CD4-positive, alpha-beta T cell treated with Interleukin-2 at 100 ng/mL for 4 hours (primary cell): Measurements from ENCODE around the gene SRP9.
A peak's percentile ranks its signal among the peaks of the same experiment; 100 is the strongest.
"Not testable (repeated sequence)": the region's sequence is repeated elsewhere in the genome, so short reads cannot be mapped to it uniquely, and the experiment has no call there.

Experiments used
- DNase-seq: peaks from one replicate; pipeline ENCODE4 v3.0.0-alpha.2; 2020; ENCODE audit warnings: low spot score

SRP9 gene

DNA sequence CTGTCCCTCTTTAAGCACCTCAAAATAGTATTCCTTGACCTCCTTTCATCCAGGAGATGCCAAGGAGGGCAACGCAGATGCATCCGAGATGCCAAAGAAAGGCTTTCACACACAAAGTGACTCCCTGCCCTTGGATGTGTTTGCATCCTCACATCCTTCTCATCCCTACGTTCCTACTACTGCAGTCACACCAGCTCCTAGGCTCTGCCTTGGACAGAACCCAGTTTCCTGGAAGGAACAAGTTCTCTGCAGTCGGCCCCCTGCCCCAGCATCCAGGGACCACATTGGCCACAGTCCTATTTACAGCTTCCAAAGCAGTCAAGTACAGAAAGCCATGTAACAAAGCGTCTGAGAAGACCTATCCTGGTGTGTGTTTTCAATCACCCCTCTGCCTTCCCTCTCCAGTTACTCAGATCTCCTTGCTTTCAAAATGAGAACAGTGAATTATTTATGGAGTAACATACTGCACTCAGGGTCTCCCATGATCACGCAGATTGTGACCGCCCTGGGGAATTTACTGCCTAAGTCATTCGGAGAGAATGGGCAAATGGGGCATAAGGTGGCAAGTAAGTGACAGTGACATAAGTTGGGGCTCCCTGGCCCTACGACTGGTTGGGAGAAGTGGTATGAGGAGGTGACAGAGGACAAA is 21.8 kb upstream of the SRP9 start:
- no peak for DNase-seq

DNA sequence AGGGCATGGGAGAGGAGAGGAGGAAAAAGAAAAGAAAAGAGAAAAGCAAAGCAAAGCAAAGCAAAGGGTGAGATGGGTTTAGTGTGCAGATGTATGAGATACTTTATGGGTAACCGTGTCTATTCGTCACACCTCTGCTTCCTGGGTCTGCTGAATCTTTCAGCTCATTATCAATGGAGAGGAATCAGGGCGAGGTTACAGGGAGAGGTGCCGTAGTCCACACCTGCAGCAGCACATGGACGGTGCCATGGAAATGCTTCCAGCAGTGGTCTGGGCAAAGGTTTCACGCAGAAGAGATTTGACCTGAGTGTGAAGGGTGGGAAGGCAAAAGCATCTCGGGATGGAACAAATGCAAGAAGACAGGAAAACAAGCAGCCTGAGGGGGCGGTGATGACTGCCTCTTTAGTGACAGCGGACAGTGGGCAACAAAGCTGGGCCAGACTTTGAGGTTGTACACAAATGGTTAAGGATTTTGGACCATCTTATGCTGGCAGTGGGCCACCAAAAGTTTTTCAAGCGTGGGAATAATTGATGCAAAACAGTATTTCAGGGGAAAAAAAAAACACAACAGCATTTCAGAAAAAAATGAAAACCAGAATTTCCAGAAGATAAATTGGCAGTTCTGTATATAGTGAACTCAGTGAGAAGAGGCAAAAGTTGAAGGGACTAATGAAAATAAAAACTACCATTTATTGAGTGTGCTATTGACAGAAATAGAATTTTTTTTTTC is 19.5 kb upstream of the SRP9 start:
- no peak for DNase-seq

DNA sequence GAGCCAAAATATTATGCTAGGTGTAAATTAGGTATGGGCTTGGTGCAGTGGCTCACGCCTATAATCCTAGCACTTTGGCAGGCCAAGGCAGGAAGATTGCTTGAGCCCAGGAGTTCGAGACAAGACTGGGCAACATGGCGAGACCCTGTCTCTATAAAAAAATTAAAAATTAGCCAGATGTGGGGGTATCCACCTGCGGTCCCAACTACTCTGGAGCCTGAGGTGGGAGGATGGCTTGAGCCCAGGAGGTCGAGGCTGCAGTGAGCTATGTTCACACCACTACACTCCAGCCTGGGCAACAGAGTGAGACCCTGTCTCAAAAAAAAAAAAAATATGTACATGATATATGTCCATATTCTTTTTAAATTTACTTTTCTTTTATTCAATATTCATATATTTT is 17.7 kb upstream of the SRP9 start:
- not testable (repeated sequence) for DNase-seq

DNA sequence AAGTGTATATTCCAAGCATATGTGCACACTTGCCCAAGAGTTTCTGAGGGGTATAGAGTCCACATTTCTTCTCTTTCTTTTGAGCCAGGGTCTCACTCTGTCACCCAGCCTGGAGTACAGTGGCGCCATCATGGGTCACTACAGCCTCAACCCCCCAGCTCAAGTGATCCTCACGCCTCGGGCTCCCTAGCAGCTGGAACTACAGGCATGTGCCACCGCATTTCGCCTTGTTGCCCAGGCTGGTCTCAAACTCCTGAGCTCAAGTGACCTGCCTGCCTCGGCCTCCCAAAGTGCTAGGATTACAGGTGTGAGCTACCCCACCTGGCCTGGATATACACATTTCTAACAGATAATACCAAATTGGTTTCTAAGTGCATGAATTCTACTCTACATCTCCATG is 17.1 kb upstream of the SRP9 start:
- DNase-seq, result no peak

DNA sequence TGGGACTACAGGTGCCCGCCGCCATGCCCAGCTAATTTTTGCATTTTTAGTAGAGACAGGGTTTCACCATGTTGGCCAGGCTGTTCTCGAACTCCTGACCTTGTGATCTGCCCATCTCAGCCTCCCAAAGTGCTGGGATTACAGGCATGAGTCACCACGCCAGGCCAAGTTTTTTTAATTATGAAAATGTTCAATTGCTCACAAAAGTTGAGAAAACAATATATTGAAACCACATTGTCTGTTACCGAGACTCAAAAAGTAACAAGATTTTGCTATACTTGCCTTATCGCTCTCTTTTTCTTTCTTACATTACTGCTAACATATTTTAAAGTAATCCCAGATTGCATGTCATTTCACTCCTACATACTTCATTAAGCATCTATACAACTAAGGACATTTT is 16.2 kb upstream of the SRP9 start:
- not testable (repeated sequence) for DNase-seq

GRCh38 chr1:225762002-225762441 is 15.6 kb upstream of the SRP9 start:
- DNase-seq, result no peak

GRCh38 chr1:225762444-225762843 is 15.2 kb upstream of the SRP9 start:
- DNase-seq, result no peak

- no peak for DNase-seq
Observed at GRCh38 chr1:225763716-225764548, 13.7 kb upstream of the SRP9 start.

DNA sequence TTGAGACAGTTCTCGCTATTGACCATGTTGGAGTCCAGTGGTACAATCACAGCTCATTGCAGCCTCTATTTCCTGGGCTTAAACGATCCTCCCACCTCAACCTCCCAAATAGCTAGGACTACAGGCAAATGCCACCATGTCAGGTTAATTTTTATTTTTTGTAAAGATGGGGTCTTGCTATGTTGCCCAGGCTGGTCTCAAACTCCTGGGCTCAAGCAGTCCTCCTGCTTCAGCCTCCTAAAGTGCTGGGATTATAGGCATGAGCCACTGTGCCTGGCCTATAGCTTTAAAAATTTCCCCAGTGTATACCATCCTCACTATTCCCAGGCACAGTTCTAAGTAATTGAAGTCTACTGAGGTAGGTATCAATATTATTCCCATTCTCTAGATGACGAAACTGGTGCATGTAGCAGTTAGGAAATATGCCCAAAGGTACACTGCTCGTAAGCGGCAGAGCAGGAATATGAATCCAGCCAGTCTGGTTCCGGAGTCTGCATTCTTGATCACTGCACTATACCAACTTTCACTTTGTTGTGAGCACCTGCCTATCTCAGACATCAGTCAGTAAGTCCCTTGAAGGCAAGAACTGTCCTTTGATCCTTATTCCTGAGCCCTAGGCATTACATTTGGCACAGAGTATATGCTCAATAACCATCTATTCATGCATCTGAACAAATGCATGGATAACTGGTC is 11.5 kb upstream of the SRP9 start:
- no peak for DNase-seq

- no peak for DNase-seq
Observed at GRCh38 chr1:225766967-225767633, 10.5 kb upstream of the SRP9 start.

DNA sequence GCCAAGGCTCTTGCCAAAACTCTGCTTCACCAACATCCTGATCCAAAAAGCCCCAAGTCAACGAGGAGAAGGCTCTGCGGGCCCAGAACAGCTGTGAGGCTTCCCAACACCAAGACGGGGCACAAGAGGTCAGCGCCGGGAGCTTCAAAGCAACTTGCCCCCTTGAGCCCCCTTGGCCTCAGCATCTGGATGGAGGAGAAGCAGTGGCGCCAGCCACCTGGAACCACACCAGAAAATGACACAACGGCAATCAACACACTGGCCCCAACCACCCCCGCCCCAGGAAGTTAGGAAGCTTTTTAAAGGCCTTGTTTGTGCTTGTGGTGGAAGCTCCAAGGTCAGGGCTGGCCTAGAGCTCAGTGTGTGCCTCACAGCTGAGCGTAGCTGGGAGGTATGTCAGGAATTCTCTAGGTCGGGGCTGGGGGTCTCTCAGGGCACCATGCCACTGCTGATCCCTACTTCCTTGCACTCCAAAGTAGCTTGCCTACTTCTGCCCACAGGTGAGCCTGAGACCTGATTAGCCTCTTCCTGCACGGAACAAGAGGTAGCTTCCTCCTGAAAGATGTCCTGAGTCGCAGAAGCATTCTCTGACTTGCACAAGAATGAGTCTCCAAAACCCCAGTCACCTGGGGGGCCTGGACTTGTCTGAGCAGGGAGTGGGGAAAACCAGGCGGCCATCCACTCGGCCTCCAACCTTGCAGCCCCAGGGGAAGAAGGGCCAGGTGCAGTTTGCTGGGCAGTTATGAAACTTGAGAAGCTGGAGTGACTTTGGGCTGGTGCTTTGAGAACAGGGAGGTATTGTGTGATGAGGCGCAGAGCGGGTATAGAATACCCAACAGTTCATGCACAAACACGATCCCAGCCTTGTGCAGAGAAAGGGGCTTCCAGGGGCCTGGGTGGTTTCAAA is 9.7 kb upstream of the SRP9 start:
- no peak for DNase-seq

DNA sequence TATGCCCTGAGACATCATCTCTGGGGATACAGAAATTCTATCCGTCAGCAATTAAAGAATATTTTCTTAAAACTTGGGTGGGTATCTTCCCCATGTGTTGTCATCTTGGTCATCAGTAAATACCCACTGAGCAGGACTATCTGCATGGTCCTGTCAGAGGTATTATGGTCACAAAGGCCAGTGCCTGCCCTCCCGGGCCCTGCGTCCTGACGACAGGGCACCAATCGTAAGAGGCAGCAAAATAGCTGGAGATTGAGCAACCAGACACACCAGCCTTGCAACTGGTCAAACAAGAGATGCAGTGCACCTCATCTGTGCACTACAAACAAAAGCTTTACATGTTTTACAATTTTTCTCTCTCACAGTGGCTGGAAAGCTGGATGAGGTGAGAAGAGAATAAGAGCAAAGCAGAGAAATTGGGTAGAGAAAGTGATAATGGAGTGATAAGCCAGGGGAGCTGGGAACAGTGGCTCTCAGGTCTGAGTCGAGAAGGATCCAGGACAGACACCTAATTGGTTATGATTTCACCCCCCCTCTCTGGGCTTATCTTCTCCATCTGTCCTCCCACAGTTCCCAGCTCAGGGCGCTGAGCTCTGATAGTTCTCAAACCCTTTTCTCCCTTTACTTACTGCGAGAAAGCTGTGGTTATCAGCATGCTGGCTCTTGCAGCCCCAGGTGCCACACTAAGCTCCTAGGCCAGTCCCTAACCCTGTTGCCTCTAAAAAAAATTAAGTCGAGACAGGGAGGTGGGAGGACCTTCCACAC is 8.8 kb upstream of the SRP9 start:
- no peak for DNase-seq

DNA sequence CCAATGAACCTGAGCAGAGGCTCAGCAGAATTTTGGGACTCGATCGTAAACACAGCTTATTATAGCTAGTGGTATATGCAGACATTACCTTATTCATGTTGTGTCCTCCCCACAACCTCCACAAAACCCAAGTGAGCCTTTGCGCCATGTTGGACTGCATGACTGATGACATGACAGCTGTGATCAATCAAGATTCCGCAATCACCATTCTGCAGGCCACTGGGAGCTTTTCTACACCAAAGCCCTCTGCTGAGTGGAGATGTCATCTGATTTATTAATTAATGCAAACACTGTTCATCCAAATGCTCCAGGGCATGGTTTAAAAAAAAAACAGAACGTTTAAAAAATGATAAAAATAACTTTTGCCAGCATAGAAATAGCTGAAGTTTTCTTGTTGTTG is 7.9 kb upstream of the SRP9 start:
- no peak for DNase-seq

GRCh38 chr1:225770561-225771248 is 6.9 kb upstream of the SRP9 start:
- DNase-seq, result no peak

DNA sequence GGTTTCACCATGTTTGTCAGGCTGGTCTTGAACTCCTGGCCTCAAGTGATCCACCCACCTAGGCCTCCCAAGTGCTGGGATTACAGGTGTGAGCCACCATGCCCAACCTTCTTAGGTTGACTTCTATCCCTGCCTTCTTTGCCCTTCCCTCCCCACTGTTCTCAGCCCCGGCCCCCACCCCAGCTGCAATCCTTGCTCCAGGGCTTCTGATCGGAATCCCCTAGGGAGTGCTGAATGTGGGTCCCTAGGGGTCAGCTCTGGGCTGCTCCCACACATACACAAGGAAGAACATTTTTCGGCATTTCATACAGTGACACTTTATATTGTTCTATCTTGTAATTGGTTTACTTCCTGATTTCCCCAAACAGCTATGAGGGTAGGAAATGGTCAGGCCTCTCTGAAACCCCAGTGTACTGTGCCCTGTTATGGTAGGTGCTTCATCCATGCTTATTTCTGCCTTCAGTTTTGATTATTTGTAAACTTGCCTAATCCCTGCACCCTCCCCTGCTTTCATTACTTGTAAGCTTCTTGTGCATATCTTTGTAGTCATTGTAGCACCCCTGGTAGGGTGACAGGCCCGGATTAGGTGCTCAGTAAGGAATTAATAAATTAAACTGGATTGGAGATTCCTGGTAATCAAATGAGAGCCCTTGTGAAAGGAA is 5.8 kb upstream of the SRP9 start:
- DNase-seq, result no peak

GRCh38 chr1:225772323-225772768 is 5.3 kb upstream of the SRP9 start:
- peak; percentile 17 for DNase-seq

GRCh38 chr1:225772848-225773247 is 4.8 kb upstream of the SRP9 start:
- no peak for DNase-seq

- DNase-seq, result no peak
Observed at GRCh38 chr1:225774281-225775147, 3.1 kb upstream of the SRP9 start.
